Mesendoderm (in vitro differentiated cells): ENCODE data around the gene TM2D1.
A peak's percentile ranks its signal among the peaks of the same experiment; 100 is the strongest.

ENCODE experiments used
- DNase-seq: peaks from one replicate; pipeline ENCODE4 v3.0.0; 2013
- H2AK5ac ChIP-seq: 2 replicates; pipeline ENCODE4 v1.6.1; 2013; ENCODE audit warnings: low read length, inconsistent platforms
- H2BK120ac ChIP-seq: 2 replicates; pipeline ENCODE4 v1.6.1; 2013; ENCODE audit warnings: low read depth, mild to moderate bottlenecking, low read length, moderate library complexity, mixed read lengths
- H2BK15ac ChIP-seq: replicated peaks from 2 replicates; pipeline ENCODE4 v1.6.1; 2013; ENCODE audit warnings: low read depth, mild to moderate bottlenecking, moderate library complexity
- H2BK5ac ChIP-seq: 2 replicates; pipeline ENCODE4 v1.6.1; 2013; ENCODE audit warnings: low read length, inconsistent platforms
- H3K18ac ChIP-seq: 2 replicates; pipeline ENCODE4 v1.6.1; 2013; ENCODE audit warnings: mild to moderate bottlenecking, low read length, mixed read lengths
- H3K23ac ChIP-seq: one replicate; pipeline ENCODE4 v1.6.1; 2013; ENCODE audit warnings: low read length
- H3K27ac ChIP-seq: 2 replicates; pipeline ENCODE4 v1.5.1; 2013; ENCODE audit warnings: low read depth, mild to moderate bottlenecking, inconsistent platforms, low read length, moderate library complexity
- H3K27me3 ChIP-seq: 2 replicates; pipeline ENCODE4 v1.6.1; 2013; ENCODE audit warnings: low read length, control low read depth, mild to moderate bottlenecking, inconsistent platforms; ENCODE audit not compliant: insufficient read depth, poor library complexity
- H3K36me3 ChIP-seq: 2 replicates; pipeline ENCODE4 v1.6.1; 2013; ENCODE audit warnings: low read length, inconsistent platforms; ENCODE audit not compliant: control insufficient read depth, insufficient read depth
- H3K4ac ChIP-seq: one replicate; pipeline ENCODE4 v1.6.1; 2013; ENCODE audit warnings: low read depth, mild to moderate bottlenecking, low read length, moderate library complexity
- H3K4me1 ChIP-seq: 2 replicates; pipeline ENCODE4 v1.6.1; 2013; ENCODE audit warnings: low read depth, low read length, inconsistent platforms; ENCODE audit not compliant: control insufficient read depth
- H3K4me2 ChIP-seq: 2 replicates; pipeline ENCODE4 v1.6.1; 2013; ENCODE audit warnings: low read length
- H3K4me3 ChIP-seq: 2 replicates; pipeline ENCODE4 v1.5.1; 2013; ENCODE audit warnings: mild to moderate bottlenecking, low read length
- H3K56ac ChIP-seq: one replicate; pipeline ENCODE4 v1.6.1; 2013; ENCODE audit warnings: low read length
- H3K79me1 ChIP-seq: 2 replicates; pipeline ENCODE4 v1.6.1; 2013; ENCODE audit warnings: low read length, inconsistent platforms
- H3K79me2 ChIP-seq: 2 replicates; pipeline ENCODE4 v1.6.1; 2013; ENCODE audit warnings: mild to moderate bottlenecking, low read length; ENCODE audit not compliant: control insufficient read depth, insufficient read depth
- H3K9ac ChIP-seq: 2 replicates; pipeline ENCODE4 v1.6.1; 2013; ENCODE audit warnings: low read length, inconsistent platforms
- H4K5ac ChIP-seq: one replicate; pipeline ENCODE4 v1.6.1; 2013; ENCODE audit warnings: low read length
- H4K8ac ChIP-seq: one replicate; pipeline ENCODE4 v1.6.1; 2013; ENCODE audit warnings: low read depth, mild to moderate bottlenecking, control low read depth, low read length, moderate library complexity
- WGBS: extraction: QIAGEN DNeasy Blood & Tissue Kit; methylation state at CpG from one replicate; pipeline ENCODE4 v1.1.7; 2013; ENCODE audit warnings: low lambda C conversion rate, missing lambda C conversion rate; ENCODE audit not compliant: insufficient coverage; ENCODE audit errors: extremely low coverage; 5-methylcytosine and 5-hydroxymethylcytosine counted together

The TM2D1 gene

DNA sequence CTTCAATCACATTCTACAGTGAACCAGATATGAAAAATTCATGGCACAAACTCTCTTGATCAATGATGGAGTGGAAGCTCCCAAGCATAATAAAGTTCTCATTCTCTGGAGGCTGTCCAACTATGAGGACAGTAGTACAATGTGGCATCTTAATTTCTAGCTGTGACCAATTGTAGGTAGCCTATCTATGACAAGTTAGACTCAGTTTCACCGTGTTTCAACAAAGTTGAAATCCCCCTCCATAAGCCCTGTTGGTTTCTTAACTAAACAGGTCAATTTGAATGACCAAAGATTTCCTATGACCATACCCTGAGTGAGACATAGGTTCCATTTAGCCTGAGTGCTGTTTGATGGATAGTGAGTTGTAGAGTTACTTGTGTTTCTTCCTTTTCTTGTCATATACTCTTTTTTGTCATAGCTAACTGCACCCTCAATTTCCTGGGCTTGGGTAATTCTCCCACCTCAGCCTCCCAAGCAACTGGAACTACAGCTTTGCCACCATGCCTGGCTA lies 29.1 kb upstream of the TM2D1 start:
- H2BK5ac ChIP-seq = no peak overlapping the region
- no peak for DNase-seq
- no peak overlapping the region for H4K8ac ChIP-seq
- no peak overlapping the region for H3K56ac ChIP-seq
- H3K4ac ChIP-seq = peak overlapping the region; percentile 4
- H3K23ac ChIP-seq = no peak overlapping the region
- no peak overlapping the region for H3K9ac ChIP-seq
- no peaks in the 10 kb centered on the region for H3K4me1 ChIP-seq
- no peak overlapping the region for H2AK5ac ChIP-seq
- no peak overlapping the region for H3K4me3 ChIP-seq
- no peak overlapping the region for H2BK120ac ChIP-seq
- H3K79me2 ChIP-seq = peaks cover 32% of the 10 kb centered on the region
- H3K79me1 ChIP-seq = peaks cover 4% of the 10 kb centered on the region
- H3K27ac ChIP-seq = no peak overlapping the region
- no peak overlapping the region for H2BK15ac ChIP-seq
- H3K18ac ChIP-seq = no peak overlapping the region
- H3K4me2 ChIP-seq = no peak overlapping the region
- WGBS = no CpG with 5 or more reads among the region's 1 CpG
- H3K27me3 ChIP-seq = no peaks in the 10 kb centered on the region
- no peak overlapping the region for H4K5ac ChIP-seq
- H3K36me3 ChIP-seq = no peaks in the 10 kb centered on the region

DNA sequence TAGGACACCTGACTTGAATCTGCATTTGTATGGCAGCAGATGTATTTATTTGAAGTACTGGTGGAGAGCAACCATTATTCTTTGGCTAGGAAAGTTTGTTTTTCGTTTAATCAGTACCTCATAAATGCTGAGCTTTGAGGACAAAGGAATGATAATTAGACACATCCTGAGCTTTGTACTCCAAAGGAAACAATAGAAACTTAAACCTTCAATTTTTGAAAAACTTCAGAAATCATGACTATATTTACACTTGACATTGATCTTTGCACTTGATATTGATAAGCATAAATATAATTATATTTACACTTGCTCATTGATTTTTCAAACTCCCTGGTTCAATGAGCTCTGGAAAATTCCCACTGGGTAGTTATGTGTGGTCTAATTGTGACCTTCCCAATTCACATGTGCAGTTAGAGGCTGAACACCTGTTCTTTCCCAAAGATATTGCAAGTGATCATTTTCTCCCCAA lies 28.0 kb upstream of the TM2D1 start:
- H4K8ac ChIP-seq = no peak overlapping the region
- no peak overlapping the region for H2BK5ac ChIP-seq
- no peak for DNase-seq
- no peaks in the 10 kb centered on the region for H3K36me3 ChIP-seq
- H2BK15ac ChIP-seq = no peak overlapping the region
- no peak overlapping the region for H3K23ac ChIP-seq
- no peak overlapping the region for H3K18ac ChIP-seq
- H4K5ac ChIP-seq = no peak overlapping the region
- H3K4ac ChIP-seq = no peak overlapping the region
- H3K9ac ChIP-seq = no peak overlapping the region
- no peak overlapping the region for H3K27ac ChIP-seq
- H3K79me2 ChIP-seq = peaks cover 33% of the 10 kb centered on the region
- WGBS = no CpG with 5 or more reads among the region's 1 CpG
- no peaks in the 10 kb centered on the region for H3K27me3 ChIP-seq
- H3K56ac ChIP-seq = no peak overlapping the region
- H2AK5ac ChIP-seq = no peak overlapping the region
- no peak overlapping the region for H3K4me2 ChIP-seq
- no peak overlapping the region for H2BK120ac ChIP-seq
- H3K4me3 ChIP-seq = no peak overlapping the region
- H3K79me1 ChIP-seq = peaks cover 4% of the 10 kb centered on the region
- H3K4me1 ChIP-seq = no peaks in the 10 kb centered on the region

GRCh38 chr1:61749574-61749973 lies 24.6 kb upstream of the TM2D1 start:
- Histone ChIP-seq H3K79me2 (peaks cover 34% of the 10 kb centered on the region), H2BK120ac (no peak overlapping the region), H3K27me3 (no peaks in the 10 kb centered on the region), H3K27ac (no peak overlapping the region), H3K36me3 (no peaks in the 10 kb centered on the region), H2BK5ac (no peak overlapping the region), H3K56ac (no peak overlapping the region), H3K79me1 (peaks cover 3% of the 10 kb centered on the region), H2BK15ac (no peak overlapping the region), H2AK5ac (no peak overlapping the region), H3K9ac (no peak overlapping the region), H3K4me1 (peaks cover 6% of the 10 kb centered on the region), H3K23ac (no peak overlapping the region), H3K4ac (no peak overlapping the region), H3K4me3 (no peak overlapping the region), H4K8ac (no peak overlapping the region), H3K18ac (no peak overlapping the region), H4K5ac (no peak overlapping the region), H3K4me2 (no peak overlapping the region)
- no CpG with 5 or more reads among the region's 2 CpGs for WGBS
- DNase-seq = no peak

GRCh38 chr1:61748566-61748965 lies 23.6 kb upstream of the TM2D1 start:
- H2BK5ac ChIP-seq = no peak overlapping the region
- no peak overlapping the region for H3K4me2 ChIP-seq
- no peak overlapping the region for H4K8ac ChIP-seq
- no peak overlapping the region for H2BK15ac ChIP-seq
- peaks cover 3% of the 10 kb centered on the region for H3K79me1 ChIP-seq
- no peak overlapping the region for H3K56ac ChIP-seq
- H3K4me1 ChIP-seq = peaks cover 8% of the 10 kb centered on the region
- H3K36me3 ChIP-seq = no peaks in the 10 kb centered on the region
- H3K4me3 ChIP-seq = no peak overlapping the region
- no peak overlapping the region for H3K27ac ChIP-seq
- no peak overlapping the region for H3K4ac ChIP-seq
- no peak for DNase-seq
- H3K18ac ChIP-seq = no peak overlapping the region
- no CpG with 5 or more reads among the region's 4 CpGs for WGBS
- H2AK5ac ChIP-seq = no peak overlapping the region
- H3K9ac ChIP-seq = no peak overlapping the region
- H2BK120ac ChIP-seq = no peak overlapping the region
- no peak overlapping the region for H4K5ac ChIP-seq
- no peak overlapping the region for H3K23ac ChIP-seq
- peaks cover 34% of the 10 kb centered on the region for H3K79me2 ChIP-seq
- no peaks in the 10 kb centered on the region for H3K27me3 ChIP-seq

DNA sequence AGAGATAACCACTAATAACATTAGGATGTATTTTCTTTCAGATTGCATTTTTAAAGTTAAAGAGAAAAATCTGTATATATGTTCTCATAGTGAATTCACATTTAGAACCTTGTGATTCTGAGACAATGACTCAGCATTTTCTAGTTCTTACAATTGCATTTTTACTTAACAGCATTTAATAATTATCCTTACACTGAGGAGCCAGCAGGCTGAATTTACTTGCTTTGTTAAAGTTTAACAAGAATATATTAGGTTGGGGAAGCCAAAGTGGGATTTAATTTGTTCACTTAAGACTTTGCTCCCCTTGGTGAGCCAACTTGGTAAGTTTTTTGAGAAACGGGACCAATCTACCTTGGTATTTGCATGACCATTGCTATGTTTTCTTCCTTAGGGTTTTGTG lies 21.9 kb upstream of the TM2D1 start:
- DNase-seq = no peak
- Histone ChIP-seq H4K5ac (no peak overlapping the region), H2BK15ac (peak overlapping the region; percentile 76), H3K4ac (no peak overlapping the region), H3K4me2 (no peak overlapping the region), H3K4me3 (no peak overlapping the region), H3K23ac (no peak overlapping the region), H3K79me2 (peaks cover 32% of the 10 kb centered on the region), H2BK120ac (no peak overlapping the region), H3K18ac (peak overlapping the region; percentile 47), H3K27ac (no peak overlapping the region), H3K4me1 (peaks cover 8% of the 10 kb centered on the region), H3K27me3 (no peaks in the 10 kb centered on the region), H3K56ac (no peak overlapping the region), H2BK5ac (no peak overlapping the region), H3K36me3 (no peaks in the 10 kb centered on the region), H3K79me1 (peaks cover 3% of the 10 kb centered on the region), H3K9ac (no peak overlapping the region), H4K8ac (no peak overlapping the region), H2AK5ac (no peak overlapping the region)
- WGBS = no CpG with 5 or more reads among the region's 1 CpG
